HUES6 (cell line): ENCODE data around the gene CPN2.

Experiments
- H3K27ac ChIP-seq: 2 replicates; pipeline ENCODE4 v1.7.0; 2013; ENCODE audit warnings: low read depth, mild to moderate bottlenecking, low read length, inconsistent platforms
- H3K27me3 ChIP-seq: 2 replicates; pipeline ENCODE4 v1.6.1; 2013; ENCODE audit warnings: low read length; ENCODE audit not compliant: control insufficient read depth, insufficient read depth
- H3K36me3 ChIP-seq: 2 replicates; pipeline ENCODE4 v1.6.1; 2013; ENCODE audit warnings: low read length; ENCODE audit not compliant: control insufficient read depth, insufficient read depth
- H3K4me1 ChIP-seq: 2 replicates; pipeline ENCODE4 v1.6.1; 2013; ENCODE audit warnings: low read length; ENCODE audit not compliant: control insufficient read depth, insufficient read depth
- H3K4me3 ChIP-seq: 2 replicates; pipeline ENCODE4 v1.5.1; 2013; ENCODE audit warnings: low read depth, low read length
- H3K9ac ChIP-seq: one replicate; pipeline ENCODE4 v1.6.1; 2013; ENCODE audit warnings: mild to moderate bottlenecking, low read length
- H3K9me3 ChIP-seq: 2 replicates; pipeline ENCODE4 v1.6.1; 2013; ENCODE audit warnings: low read depth, low read length; ENCODE audit not compliant: control insufficient read depth, insufficient read depth

Gene CPN2

GRCh38 chr3:194389269-194389668 lies 38.1 kb upstream of the CPN2 start:
- H3K9me3 ChIP-seq: peaks cover 6% of the 10 kb centered on the region; the same call in 1 of the 2 replicates
- no peak overlapping the region for H3K4me3 ChIP-seq
- peaks cover 9% of the 10 kb centered on the region; the same call in 1 of the 2 replicates for H3K4me1 ChIP-seq
- no peak overlapping the region for H3K27ac ChIP-seq
- 0 out of 2 replicates have a peak, but pooled peaks cover 2% of the 10 kb centered on the region for H3K27me3 ChIP-seq
- H3K36me3 ChIP-seq: no peaks in the 10 kb centered on the region
- H3K9ac ChIP-seq: no peak overlapping the region

- Histone ChIP-seq H3K4me3 (no peak overlapping the region), H3K27me3 (0 out of 2 replicates have a peak, but pooled peaks cover 2% of the 10 kb centered on the region), H3K9ac (no peak overlapping the region), H3K9me3 (peaks cover 6% of the 10 kb centered on the region; the same call in 1 of the 2 replicates), H3K4me1 (peaks cover 17% of the 10 kb centered on the region; the same call in 1 of the 2 replicates), H3K27ac (no peak overlapping the region), H3K36me3 (no peaks in the 10 kb centered on the region)
Observed at GRCh38 chr3:194387926-194388418, 36.8 kb upstream of the CPN2 start.

GRCh38 chr3:194387276-194387675 lies 36.1 kb upstream of the CPN2 start:
- H3K9me3 ChIP-seq: peaks cover 6% of the 10 kb centered on the region; the same call in 1 of the 2 replicates
- H3K4me3 ChIP-seq: no peak overlapping the region
- no peak overlapping the region for H3K27ac ChIP-seq
- no peaks in the 10 kb centered on the region for H3K36me3 ChIP-seq
- H3K27me3 ChIP-seq: 0 out of 2 replicates have a peak, but pooled peaks cover 2% of the 10 kb centered on the region
- H3K4me1 ChIP-seq: peaks cover 24% of the 10 kb centered on the region
- H3K9ac ChIP-seq: no peak overlapping the region

DNA sequence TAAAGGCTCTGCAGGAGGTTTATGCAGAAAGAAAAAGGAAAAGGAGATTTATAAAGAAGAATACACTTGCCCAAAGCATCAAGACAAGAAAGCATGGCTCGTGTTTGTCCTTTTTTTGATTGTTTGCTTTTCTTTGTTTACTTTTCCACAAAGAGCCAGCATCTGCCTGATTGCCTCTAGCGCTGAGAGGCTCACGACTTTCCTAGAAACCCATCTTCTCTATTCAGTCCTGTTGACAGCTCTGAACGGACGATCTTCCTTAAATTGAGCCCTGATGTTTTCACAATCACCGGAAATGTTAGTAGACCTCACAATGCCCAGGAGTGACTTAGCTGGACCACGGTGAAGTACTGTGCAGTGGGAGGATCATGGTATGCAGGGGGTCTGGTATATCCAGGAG lies 35.5 kb upstream of the CPN2 start:
- Histone ChIP-seq H3K9me3 (peaks cover 6% of the 10 kb centered on the region; the same call in 1 of the 2 replicates), H3K36me3 (no peaks in the 10 kb centered on the region), H3K27ac (no peak overlapping the region)

DNA sequence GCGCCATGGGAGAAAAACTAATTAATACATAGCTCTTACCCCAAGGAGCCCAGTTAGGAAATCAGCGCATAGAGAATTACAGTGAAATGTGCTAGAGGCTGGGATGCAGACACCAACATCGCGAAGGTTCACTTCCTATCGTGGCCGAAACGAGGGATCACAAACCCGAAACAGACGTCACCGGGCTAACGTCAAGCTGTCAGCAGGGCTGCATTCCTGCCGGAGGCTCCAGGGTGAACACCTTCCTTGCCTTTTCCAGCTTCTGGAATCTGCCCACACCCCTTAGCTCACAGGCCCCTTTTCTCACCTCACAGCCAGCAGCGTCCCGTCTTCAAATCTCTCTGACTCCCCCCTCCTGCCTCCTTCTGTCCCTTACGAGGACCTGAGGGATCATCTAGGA lies 34.9 kb upstream of the CPN2 start:
- 0 out of 2 replicates have a peak, but pooled peaks cover 2% of the 10 kb centered on the region for H3K27me3 ChIP-seq
- no peak overlapping the region for H3K9ac ChIP-seq
- peaks cover 28% of the 10 kb centered on the region for H3K4me1 ChIP-seq
- H3K27ac ChIP-seq: no peak overlapping the region
- no peaks in the 10 kb centered on the region for H3K36me3 ChIP-seq
- no peak overlapping the region for H3K4me3 ChIP-seq
- H3K9me3 ChIP-seq: peaks cover 6% of the 10 kb centered on the region; the same call in 1 of the 2 replicates

More for the DNA sequence above, 35.5 kb upstream of the CPN2 start:
- H3K4me3 ChIP-seq: no peak overlapping the region
- H3K27me3 ChIP-seq: 0 out of 2 replicates have a peak, but pooled peaks cover 2% of the 10 kb centered on the region
- H3K4me1 ChIP-seq: peaks cover 25% of the 10 kb centered on the region
- H3K9ac ChIP-seq: no peak overlapping the region

DNA sequence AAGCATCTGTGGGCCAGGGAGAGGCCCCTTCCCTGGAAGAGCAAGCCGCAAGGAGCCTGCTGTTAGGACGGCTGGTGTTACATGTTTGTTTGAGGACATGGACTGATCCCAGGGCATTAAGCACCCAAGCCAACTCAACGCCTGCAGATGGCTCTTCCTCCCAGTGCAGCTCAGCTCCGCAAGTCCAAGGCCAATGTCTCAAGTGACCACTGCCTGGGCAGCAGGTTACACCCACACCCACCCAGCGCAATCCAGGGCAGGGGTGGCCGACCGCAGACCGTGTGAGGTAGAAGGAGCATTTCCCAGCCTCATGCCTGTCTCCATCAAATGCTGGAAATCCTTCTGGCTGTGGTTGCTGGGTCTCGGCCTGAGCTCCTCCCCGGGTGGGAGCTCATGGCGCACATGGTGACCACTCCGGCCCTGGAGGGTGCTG lies 33.5 kb upstream of the CPN2 start:
- H3K9ac ChIP-seq: no peak overlapping the region
- no peak overlapping the region for H3K27ac ChIP-seq
- 0 out of 2 replicates have a peak, but pooled peaks cover 2% of the 10 kb centered on the region for H3K27me3 ChIP-seq

GRCh38 chr3:194384156-194384555 lies 33.0 kb upstream of the CPN2 start:
- 0 out of 2 replicates have a peak, but pooled peaks cover 2% of the 10 kb centered on the region for H3K27me3 ChIP-seq
- H3K4me3 ChIP-seq: no peak overlapping the region
- no peak overlapping the region for H3K27ac ChIP-seq
- no peak overlapping the region for H3K9ac ChIP-seq
- H3K36me3 ChIP-seq: no peaks in the 10 kb centered on the region
- H3K9me3 ChIP-seq: no peaks in the 10 kb centered on the region
- peaks cover 39% of the 10 kb centered on the region for H3K4me1 ChIP-seq

More for the DNA sequence above, 33.5 kb upstream of the CPN2 start:
- peaks cover 1% of the 10 kb centered on the region; the same call in 1 of the 2 replicates for H3K9me3 ChIP-seq
- peaks cover 36% of the 10 kb centered on the region for H3K4me1 ChIP-seq
- H3K4me3 ChIP-seq: no peak overlapping the region
- H3K36me3 ChIP-seq: no peaks in the 10 kb centered on the region

DNA sequence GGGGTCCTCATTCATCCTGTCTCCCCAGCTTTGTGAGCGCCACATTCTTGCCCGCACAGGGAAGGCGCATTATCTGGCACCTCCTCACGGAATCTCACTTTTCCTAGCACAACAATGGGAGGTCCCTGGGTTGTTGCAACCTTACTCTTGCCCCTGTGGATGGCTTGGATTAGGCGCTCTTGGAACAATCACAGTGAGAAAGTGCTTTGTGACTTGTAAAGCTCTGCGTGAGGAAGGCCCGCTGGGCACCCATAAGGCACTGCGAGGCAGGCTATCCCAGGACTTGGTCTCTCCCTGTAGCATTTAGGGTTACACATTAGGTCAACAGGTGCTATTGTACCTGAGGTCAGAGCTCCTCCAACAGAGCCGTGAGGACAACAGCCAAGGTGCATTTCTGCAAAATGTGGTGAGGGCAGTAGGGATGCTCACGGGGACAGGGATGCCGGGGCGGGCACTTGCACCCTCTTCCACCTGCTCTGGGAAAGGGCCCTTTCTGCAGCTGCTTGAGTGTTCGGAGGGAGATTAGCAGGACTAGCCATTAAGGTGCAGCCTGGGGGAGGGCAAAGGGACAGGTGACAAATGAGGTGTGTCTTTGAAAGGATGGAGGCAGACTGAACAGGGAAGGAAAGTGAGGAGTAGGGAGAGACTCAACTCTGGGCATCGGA lies 32.3 kb upstream of the CPN2 start:
- Histone ChIP-seq H3K27ac (no peak overlapping the region), H3K36me3 (no peaks in the 10 kb centered on the region), H3K9ac (no peak overlapping the region), H3K9me3 (no peaks in the 10 kb centered on the region), H3K27me3 (0 out of 2 replicates have a peak, but pooled peaks cover 2% of the 10 kb centered on the region), H3K4me1 (peaks cover 39% of the 10 kb centered on the region), H3K4me3 (no peak overlapping the region)

DNA sequence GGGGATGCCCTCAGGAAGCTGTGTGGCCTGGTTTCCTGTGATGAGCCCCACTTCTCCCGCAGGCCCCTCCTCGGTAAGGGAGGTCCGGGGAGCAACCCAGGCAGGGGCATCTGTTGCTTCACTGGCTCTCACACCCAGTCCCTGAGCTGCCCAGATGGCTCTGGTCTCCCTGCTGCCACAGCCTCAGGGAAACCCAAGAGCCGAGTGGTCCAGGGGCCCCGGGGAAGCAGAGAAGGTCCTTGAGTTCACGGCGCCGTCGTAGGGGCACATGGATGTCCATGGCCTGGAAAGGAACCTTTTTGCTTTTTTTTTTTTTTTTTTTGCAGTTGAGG lies 31.7 kb upstream of the CPN2 start:
- Histone ChIP-seq H3K27me3 (0 out of 2 replicates have a peak, but pooled peaks cover 2% of the 10 kb centered on the region), H3K4me3 (no peak overlapping the region), H3K9me3 (no peaks in the 10 kb centered on the region), H3K4me1 (peaks cover 39% of the 10 kb centered on the region), H3K9ac (no peak overlapping the region), H3K36me3 (no peaks in the 10 kb centered on the region), H3K27ac (no peak overlapping the region)

DNA sequence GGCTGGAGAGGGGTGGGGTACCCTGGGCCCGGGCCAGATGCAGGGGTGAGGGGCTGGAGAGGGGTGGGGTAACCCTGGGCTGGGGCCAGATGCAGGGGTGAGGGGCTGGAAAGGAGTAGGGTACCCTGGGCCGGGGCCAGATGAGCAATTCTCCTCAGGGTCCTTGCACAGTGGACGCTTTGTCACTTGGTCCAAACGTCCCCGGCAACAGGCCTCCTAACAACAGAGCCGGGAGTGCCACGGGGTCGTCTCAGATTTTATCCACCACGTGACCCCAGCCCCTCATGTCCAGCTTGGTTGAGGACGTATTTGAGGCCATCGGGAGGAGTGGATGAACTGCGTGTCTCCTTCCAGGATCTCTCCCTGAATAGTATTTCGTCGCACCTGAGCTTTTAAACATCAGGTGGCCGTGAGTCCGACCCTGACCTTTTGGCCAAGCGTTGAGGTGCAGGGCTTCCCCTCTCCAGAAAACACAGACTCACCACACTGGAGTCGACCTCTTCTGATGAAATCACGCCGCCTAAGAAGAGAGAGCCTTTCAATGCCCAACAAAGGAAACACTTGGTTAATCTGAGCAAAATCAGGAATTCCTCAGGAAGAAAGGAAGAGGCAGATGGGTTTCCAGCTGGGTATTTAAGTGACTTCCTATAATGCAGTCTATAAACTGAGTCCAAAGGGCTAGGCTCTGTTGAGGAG lies 31.2 kb upstream of the CPN2 start:
- Histone ChIP-seq H3K4me3 (no peak overlapping the region), H3K9me3 (no peaks in the 10 kb centered on the region), H3K27me3 (0 out of 2 replicates have a peak, but pooled peaks cover 2% of the 10 kb centered on the region), H3K27ac (no peak overlapping the region), H3K4me1 (peaks cover 39% of the 10 kb centered on the region), H3K36me3 (no peaks in the 10 kb centered on the region), H3K9ac (no peak overlapping the region)

GRCh38 chr3:194381460-194381875 lies 30.3 kb upstream of the CPN2 start:
- no peaks in the 10 kb centered on the region for H3K36me3 ChIP-seq
- H3K9ac ChIP-seq: no peak overlapping the region
- 0 out of 2 replicates have a peak, but pooled peaks cover 2% of the 10 kb centered on the region for H3K27me3 ChIP-seq
- no peak overlapping the region for H3K27ac ChIP-seq
- H3K9me3 ChIP-seq: no peaks in the 10 kb centered on the region
- no peak overlapping the region for H3K4me3 ChIP-seq
- H3K4me1 ChIP-seq: peaks cover 36% of the 10 kb centered on the region
